ENCODE results near the gene SPEM1. TPM values are rescaled to one million over a fixed set of nuclear protein-coding genes. Genes with fewer than 3 reads are reported as not detected.

SPEM1 gene
- total and polyA plus RNA-seq, 2 of the 13 experiments (the other 11 are each of a cell fraction or from before 2014, with no cell fraction given) = not detected

DNA sequence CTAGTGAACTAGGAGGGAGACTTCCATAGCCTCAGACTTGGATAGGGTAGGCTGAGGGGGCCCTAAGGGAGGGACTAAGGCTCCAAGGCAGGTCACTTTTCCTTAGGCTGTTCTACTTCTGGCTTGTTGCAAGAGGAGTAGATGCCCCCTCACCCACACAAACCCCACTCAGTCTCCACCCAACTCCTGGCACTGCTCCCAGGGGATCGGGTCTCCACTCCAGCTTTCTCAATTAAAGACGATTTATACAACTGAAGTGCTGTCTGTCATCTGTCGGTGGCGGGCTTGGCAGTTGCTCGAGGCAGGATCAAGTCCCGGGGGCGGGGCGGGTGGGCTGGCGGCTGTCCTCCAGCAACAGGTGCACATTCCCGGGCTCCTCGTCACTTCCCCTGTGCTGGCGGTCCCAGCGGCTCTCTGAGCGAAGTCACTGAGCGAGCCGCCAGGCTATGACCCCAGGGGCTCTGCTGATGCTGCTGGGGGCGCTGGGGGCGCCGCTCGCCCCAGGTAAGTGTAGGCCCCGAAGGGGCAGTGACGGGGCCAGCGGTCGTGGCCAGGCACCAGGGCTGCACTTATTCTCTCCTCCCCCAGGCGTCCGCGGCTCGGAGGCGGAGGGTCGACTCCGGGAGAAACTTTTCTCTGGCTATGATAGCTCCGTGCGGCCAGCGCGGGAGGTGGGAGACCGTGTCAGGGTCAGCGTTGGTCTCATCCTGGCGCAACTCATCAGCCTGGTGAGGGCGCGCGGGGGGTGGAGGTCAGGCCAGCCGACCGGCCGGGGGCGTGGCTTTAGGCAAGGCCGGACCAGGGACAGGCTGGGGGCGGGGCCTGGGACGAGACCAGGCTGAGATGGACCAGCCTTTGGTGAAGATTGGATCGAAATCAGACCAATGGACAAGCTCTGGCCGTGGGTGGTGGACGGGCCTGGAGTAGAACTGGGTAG, 24.8 kb downstream of the SPEM1 start, which contains the start of gene CHRNB1 (continued):
- no peak for TF ChIP-seq RNF219 (CRISPR knock-in tag; IDR thresholded peaks at IDR 0.05)
- TF ChIP-seq, protein P1, sequence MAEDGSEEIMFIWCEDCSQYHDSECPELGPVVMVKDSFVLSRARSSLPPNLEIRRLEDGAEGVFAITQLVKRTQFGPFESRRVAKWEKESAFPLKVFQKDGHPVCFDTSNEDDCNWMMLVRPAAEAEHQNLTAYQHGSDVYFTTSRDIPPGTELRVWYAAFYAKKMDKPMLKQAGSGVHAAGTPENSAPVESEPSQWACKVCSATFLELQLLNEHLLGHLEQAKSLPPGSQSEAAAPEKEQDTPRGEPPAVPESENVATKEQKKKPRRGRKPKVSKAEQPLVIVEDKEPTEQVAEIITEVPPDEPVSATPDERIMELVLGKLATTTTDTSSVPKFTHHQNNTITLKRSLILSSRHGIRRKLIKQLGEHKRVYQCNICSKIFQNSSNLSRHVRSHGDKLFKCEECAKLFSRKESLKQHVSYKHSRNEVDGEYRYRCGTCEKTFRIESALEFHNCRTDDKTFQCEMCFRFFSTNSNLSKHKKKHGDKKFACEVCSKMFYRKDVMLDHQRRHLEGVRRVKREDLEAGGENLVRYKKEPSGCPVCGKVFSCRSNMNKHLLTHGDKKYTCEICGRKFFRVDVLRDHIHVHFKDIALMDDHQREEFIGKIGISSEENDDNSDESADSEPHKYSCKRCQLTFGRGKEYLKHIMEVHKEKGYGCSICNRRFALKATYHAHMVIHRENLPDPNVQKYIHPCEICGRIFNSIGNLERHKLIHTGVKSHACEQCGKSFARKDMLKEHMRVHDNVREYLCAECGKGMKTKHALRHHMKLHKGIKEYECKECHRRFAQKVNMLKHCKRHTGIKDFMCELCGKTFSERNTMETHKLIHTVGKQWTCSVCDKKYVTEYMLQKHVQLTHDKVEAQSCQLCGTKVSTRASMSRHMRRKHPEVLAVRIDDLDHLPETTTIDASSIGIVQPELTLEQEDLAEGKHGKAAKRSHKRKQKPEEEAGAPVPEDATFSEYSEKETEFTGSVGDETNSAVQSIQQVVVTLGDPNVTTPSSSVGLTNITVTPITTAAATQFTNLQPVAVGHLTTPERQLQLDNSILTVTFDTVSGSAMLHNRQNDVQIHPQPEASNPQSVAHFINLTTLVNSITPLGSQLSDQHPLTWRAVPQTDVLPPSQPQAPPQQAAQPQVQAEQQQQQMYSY (CRISPR knock-in tag; IDR thresholded peaks at IDR 0.05) = no peak
- TF ChIP-seq MAFF (IDR thresholded peaks at IDR 0.05; ENCODE audit: low read depth, low read length) = no peak
- peak; percentile 81 for TF ChIP-seq ZFY (CRISPR knock-in tag; IDR thresholded peaks at IDR 0.05)
- no peak for TF ChIP-seq ZSCAN5A (CRISPR knock-in tag; IDR thresholded peaks at IDR 0.05; ENCODE audit: borderline replicate concordance)
- TF ChIP-seq ZNF772 (CRISPR knock-in tag; IDR thresholded peaks at IDR 0.05) = peak; percentile 90
- TF ChIP-seq NFIC (IDR thresholded peaks at IDR 0.05; ENCODE audit: low read length) = no peak
- TF ChIP-seq, protein P2, sequence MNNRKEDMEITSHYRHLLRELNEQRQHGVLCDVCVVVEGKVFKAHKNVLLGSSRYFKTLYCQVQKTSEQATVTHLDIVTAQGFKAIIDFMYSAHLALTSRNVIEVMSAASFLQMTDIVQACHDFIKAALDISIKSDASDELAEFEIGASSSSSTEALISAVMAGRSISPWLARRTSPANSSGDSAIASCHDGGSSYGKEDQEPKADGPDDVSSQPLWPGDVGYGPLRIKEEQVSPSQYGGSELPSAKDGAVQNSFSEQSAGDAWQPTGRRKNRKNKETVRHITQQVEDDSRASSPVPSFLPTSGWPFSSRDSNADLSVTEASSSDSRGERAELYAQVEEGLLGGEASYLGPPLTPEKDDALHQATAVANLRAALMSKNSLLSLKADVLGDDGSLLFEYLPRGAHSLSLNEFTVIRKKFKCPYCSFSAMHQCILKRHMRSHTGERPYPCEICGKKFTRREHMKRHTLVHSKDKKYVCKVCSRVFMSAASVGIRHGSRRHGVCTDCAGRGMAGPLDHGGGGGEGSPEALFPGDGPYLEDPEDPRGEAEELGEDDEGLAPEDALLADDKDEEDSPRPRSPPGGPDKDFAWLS (CRISPR knock-in tag; IDR thresholded peaks at IDR 0.05; ENCODE audit: borderline replicate concordance) = no peak
- no peak for TF ChIP-seq ZNF205 (CRISPR knock-in tag; IDR thresholded peaks at IDR 0.05)
- TF ChIP-seq JUNB (CRISPR knock-in tag; IDR thresholded peaks at IDR 0.05; ENCODE audit: borderline replicate concordance) = no peak
- TF ChIP-seq, protein P3, sequence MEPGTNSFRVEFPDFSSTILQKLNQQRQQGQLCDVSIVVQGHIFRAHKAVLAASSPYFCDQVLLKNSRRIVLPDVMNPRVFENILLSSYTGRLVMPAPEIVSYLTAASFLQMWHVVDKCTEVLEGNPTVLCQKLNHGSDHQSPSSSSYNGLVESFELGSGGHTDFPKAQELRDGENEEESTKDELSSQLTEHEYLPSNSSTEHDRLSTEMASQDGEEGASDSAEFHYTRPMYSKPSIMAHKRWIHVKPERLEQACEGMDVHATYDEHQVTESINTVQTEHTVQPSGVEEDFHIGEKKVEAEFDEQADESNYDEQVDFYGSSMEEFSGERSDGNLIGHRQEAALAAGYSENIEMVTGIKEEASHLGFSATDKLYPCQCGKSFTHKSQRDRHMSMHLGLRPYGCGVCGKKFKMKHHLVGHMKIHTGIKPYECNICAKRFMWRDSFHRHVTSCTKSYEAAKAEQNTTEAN (CRISPR knock-in tag; conservative IDR thresholded peaks at IDR 0.05) = no peak
- TF ChIP-seq CREB3 (CRISPR knock-in tag; IDR thresholded peaks at IDR 0.05) = no peak
- TF ChIP-seq, protein P4, sequence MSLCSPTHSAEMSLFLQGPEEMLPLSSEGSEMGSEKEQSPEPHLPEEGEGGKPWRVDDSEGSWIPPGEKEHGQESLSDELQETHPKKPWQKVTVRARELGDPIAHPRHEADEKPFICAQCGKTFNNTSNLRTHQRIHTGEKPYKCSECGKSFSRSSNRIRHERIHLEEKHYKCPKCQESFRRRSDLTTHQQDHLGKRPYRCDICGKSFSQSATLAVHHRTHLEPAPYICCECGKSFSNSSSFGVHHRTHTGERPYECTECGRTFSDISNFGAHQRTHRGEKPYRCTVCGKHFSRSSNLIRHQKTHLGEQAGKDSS (CRISPR knock-in tag; IDR thresholded peaks at IDR 0.05; ENCODE audit: borderline replicate concordance, low read depth) = peak; percentile 52; the same call in 1 of the 2 replicates
- no peak for TF ChIP-seq HMG20B (CRISPR knock-in tag; conservative IDR thresholded peaks at IDR 0.05)
- TF ChIP-seq MZF1 (CRISPR knock-in tag; IDR thresholded peaks at IDR 0.05; ENCODE audit: borderline replicate concordance) = no peak
